Measurements from ENCODE around the gene PSD.

DNA sequence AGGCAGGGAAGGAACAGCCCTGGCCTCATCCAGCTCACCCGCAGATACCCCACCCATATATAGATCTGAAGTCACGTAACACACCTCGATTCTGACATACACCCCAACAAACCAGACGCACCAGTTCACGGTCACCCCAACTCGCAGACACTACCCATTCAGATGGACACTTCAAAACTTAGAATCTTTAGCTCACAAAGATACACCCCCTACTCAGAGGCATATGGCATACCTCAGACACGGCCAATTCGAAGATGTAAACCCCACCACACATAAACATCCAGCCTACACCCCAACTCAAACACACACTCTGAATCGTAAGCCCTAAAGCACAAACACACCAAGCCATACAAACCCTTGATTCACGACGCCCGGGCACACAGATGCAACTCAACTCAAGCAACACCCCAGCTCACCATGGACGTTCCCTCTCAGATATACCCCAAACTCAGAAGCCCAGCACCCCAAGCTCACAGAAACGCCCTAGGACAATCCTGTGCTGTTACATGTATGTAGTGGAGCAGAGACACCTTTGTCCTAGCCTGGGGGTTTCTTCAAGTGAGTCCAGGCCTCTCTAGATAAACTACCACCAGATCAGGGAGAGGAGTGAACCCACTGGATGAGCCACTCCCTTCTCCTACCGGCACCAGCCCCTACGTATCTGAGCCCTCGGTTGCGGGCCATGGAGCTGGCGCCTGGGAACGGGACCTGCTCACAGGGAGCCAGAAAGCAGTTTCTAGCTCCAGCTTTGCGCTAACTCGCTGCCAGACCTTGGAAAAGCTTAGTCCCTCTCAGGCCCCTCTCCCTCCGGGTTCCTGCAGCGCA lies 8.8 kb downstream of the PSD start:
- TF ChIP-seq POLR2AphosphoS5 (IDR thresholded peaks at IDR 0.05; ENCODE audit: low read depth) (no peak), GABPA (IDR thresholded peaks at IDR 0.05; ENCODE audit: low read depth) (no peak)
- TF ChIP-seq, protein P1, sequence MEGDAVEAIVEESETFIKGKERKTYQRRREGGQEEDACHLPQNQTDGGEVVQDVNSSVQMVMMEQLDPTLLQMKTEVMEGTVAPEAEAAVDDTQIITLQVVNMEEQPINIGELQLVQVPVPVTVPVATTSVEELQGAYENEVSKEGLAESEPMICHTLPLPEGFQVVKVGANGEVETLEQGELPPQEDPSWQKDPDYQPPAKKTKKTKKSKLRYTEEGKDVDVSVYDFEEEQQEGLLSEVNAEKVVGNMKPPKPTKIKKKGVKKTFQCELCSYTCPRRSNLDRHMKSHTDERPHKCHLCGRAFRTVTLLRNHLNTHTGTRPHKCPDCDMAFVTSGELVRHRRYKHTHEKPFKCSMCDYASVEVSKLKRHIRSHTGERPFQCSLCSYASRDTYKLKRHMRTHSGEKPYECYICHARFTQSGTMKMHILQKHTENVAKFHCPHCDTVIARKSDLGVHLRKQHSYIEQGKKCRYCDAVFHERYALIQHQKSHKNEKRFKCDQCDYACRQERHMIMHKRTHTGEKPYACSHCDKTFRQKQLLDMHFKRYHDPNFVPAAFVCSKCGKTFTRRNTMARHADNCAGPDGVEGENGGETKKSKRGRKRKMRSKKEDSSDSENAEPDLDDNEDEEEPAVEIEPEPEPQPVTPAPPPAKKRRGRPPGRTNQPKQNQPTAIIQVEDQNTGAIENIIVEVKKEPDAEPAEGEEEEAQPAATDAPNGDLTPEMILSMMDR (IDR thresholded peaks at IDR 0.05; ENCODE audit: insufficient read depth, low read length) = no peak
- TF ChIP-seq, protein P2, sequence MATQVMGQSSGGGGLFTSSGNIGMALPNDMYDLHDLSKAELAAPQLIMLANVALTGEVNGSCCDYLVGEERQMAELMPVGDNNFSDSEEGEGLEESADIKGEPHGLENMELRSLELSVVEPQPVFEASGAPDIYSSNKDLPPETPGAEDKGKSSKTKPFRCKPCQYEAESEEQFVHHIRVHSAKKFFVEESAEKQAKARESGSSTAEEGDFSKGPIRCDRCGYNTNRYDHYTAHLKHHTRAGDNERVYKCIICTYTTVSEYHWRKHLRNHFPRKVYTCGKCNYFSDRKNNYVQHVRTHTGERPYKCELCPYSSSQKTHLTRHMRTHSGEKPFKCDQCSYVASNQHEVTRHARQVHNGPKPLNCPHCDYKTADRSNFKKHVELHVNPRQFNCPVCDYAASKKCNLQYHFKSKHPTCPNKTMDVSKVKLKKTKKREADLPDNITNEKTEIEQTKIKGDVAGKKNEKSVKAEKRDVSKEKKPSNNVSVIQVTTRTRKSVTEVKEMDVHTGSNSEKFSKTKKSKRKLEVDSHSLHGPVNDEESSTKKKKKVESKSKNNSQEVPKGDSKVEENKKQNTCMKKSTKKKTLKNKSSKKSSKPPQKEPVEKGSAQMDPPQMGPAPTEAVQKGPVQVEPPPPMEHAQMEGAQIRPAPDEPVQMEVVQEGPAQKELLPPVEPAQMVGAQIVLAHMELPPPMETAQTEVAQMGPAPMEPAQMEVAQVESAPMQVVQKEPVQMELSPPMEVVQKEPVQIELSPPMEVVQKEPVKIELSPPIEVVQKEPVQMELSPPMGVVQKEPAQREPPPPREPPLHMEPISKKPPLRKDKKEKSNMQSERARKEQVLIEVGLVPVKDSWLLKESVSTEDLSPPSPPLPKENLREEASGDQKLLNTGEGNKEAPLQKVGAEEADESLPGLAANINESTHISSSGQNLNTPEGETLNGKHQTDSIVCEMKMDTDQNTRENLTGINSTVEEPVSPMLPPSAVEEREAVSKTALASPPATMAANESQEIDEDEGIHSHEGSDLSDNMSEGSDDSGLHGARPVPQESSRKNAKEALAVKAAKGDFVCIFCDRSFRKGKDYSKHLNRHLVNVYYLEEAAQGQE (IDR thresholded peaks at IDR 0.05; ENCODE audit: insufficient replicate concordance, low read depth) = no peak
